WERI-Rb-1 (cell line): ENCODE data around the gene ROBO2.

Experiments
- DNase-seq: peaks from one replicate; pipeline ENCODE4 v3.0.0-alpha.2; 2020
- H3K27ac ChIP-seq: fragments of 250-450 bp; sonication (Bioruptor Pico); 2 replicates; pipeline ENCODE4 v1.5.1; 2020; ENCODE audit warnings: mild to moderate bottlenecking, moderate library complexity
- H3K27me3 ChIP-seq: fragments of 250-450 bp; sonication (Bioruptor Pico); 2 replicates; pipeline ENCODE4 v1.5.1; 2021; ENCODE audit warnings: mild to moderate bottlenecking, low read depth, moderate library complexity; ENCODE audit not compliant: insufficient read depth, severe bottlenecking
- H3K36me3 ChIP-seq: fragments of 250-450 bp; sonication (Bioruptor Pico); 2 replicates; pipeline ENCODE4 v1.5.1; 2020; ENCODE audit warnings: mild to moderate bottlenecking, moderate library complexity
- H3K4me3 ChIP-seq: 2 replicates; pipeline ENCODE4 v1.5.1; 2011; ENCODE audit warnings: low read depth, mild to moderate bottlenecking, control low read depth, low read length
- H3K9me3 ChIP-seq: fragments of 250-450 bp; sonication (Bioruptor Pico); 2 replicates; pipeline ENCODE4 v1.5.1; 2021; ENCODE audit warnings: mild to moderate bottlenecking, moderate library complexity; ENCODE audit not compliant: severe bottlenecking
- TF ChIP-seq, protein P1 (sequence below): IDR thresholded peaks from 2 replicates; pipeline ENCODE4 v1.5.1; 2011; ENCODE audit warnings: low read depth, mild to moderate bottlenecking, control low read depth, inconsistent platforms, low read length

The ROBO2 gene

DNA sequence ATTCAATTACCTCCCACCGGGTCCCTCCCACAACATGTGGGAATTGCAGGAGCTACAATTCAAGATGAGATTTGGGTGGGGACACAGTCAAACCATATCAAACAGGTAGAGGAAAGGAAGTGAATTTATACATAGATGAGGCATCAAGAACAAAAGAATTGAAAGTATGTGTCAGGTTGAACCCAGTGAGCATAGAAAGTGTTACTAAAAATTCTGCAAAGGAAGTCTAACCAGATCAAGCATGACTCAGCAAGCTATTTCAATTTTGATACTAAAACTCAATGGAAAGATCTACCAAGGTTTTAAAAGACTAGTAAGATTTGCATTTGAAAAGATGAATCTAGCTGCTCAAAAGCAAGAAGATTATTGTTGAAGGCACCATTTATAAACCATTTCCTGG, 323.0 kb downstream of the ROBO2 start:
- H3K36me3 ChIP-seq = no peaks in the 10 kb centered on the region; the same call in 1 of the 2 replicates
- no peak overlapping the region for H3K27ac ChIP-seq
- TF ChIP-seq, protein P1, sequence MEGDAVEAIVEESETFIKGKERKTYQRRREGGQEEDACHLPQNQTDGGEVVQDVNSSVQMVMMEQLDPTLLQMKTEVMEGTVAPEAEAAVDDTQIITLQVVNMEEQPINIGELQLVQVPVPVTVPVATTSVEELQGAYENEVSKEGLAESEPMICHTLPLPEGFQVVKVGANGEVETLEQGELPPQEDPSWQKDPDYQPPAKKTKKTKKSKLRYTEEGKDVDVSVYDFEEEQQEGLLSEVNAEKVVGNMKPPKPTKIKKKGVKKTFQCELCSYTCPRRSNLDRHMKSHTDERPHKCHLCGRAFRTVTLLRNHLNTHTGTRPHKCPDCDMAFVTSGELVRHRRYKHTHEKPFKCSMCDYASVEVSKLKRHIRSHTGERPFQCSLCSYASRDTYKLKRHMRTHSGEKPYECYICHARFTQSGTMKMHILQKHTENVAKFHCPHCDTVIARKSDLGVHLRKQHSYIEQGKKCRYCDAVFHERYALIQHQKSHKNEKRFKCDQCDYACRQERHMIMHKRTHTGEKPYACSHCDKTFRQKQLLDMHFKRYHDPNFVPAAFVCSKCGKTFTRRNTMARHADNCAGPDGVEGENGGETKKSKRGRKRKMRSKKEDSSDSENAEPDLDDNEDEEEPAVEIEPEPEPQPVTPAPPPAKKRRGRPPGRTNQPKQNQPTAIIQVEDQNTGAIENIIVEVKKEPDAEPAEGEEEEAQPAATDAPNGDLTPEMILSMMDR = no peak
- H3K9me3 ChIP-seq = no peaks in the 10 kb centered on the region
- no peaks in the 10 kb centered on the region for H3K27me3 ChIP-seq
- no peak for DNase-seq
- H3K4me3 ChIP-seq = no peak overlapping the region

DNA sequence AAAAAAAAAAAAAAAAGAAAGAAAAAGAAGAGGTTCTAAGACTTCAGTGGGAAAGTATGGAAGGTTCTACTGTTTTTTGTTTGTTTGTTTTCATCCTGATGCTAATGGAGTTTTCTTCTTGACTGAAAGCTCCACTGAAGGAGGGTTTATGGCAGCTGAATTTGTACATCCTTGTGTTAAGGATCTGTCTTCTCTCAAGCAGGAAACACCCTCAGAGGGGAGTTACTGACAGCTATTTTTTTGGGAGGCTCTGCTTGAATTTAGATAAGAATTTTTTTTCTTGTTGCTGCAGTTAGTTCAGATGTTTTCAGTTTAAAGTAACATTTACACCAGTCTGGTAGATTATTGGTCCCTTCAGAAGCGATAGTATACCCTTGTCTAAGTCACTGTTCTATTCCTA, 325.3 kb downstream of the ROBO2 start:
- Histone ChIP-seq H3K4me3 (no peak overlapping the region), H3K36me3 (no peaks in the 10 kb centered on the region; the same call in 1 of the 2 replicates), H3K9me3 (no peaks in the 10 kb centered on the region), H3K27me3 (no peaks in the 10 kb centered on the region), H3K27ac (no peak overlapping the region)
- TF ChIP-seq, protein P1 = no peak
- no peak for DNase-seq

DNA sequence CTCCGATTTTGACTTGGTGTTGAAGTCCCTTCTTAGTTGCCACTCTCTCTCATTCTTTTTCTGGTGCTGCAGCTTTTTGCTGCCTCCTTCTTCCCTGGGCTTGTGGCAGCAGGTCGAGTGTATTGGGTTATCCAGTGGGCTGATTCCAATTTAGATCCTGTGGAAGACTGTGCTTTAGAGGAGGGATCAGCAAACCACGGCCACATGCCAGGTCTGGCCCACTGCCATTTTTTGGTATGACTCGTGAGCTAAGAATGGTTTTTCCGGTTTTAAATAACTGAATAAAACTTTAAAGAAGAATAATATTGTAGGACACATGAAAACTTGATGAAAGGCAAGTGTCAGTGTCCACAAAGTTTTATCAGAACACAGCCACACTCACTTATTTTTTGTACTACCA, 330.5 kb downstream of the ROBO2 start:
- DNase-seq = no peak
- Histone ChIP-seq H3K27me3 (no peaks in the 10 kb centered on the region), H3K27ac (no peak overlapping the region), H3K9me3 (no peaks in the 10 kb centered on the region), H3K4me3 (no peak overlapping the region), H3K36me3 (no peaks in the 10 kb centered on the region)
- TF ChIP-seq, protein P1 = no peak

DNA sequence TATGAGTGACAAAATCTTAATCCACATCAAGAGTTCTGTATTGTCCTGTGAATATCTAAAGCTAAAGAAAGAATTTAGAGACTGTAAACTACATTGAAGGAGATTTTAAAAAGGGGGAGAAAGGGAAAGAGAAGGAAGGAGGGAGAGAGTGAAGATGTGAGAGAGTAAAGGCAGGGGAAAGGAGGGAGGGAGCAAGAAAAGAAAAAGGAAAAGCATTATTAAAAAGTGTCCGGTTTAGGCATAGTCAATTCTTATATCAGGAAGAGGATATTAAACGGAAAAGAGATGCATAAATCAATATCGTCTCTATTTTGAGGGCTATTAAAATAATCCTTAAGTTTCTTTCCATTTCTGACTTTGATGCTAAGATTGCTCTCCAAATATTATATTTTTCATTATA, 332.1 kb downstream of the ROBO2 start:
- Histone ChIP-seq H3K27ac (no peak overlapping the region), H3K9me3 (no peaks in the 10 kb centered on the region), H3K36me3 (no peaks in the 10 kb centered on the region), H3K4me3 (no peak overlapping the region), H3K27me3 (no peaks in the 10 kb centered on the region)
- TF ChIP-seq, protein P1 = no peak
- no peak for DNase-seq

DNA sequence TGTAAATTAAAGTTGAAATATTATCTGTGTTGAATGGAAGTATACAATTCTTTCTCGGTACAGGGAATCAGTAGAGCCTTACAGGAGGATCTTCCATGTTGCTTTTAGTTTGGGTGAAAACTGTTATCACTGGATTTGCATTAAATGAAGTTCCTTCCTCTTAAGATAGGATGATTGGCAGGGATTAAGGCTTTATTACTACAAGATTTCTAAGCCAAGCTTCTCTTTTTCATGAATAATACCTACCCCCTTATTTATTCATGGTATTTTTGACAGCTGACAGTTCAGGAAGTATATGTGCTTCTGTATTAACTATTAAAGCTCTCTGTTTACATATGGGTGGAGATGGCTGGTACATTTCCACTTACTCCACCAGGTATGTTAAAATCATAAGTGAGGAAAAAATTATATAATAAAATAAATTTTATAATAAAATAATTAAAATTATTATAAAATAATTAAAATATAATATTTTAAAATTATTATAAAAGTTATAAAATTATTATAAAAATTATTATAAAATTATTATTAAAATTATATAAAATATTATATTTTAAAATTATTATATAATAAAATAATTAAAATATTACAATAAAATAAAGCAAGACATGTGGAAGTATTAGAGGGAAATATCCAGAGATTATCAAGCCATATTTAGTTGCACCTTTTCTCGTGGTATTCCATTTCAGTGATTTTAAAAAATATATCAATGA, 332.9 kb downstream of the ROBO2 start:
- TF ChIP-seq, protein P1 = no peak
- Histone ChIP-seq H3K4me3 (no peak overlapping the region), H3K27ac (no peak overlapping the region), H3K27me3 (no peaks in the 10 kb centered on the region), H3K9me3 (no peaks in the 10 kb centered on the region), H3K36me3 (no peaks in the 10 kb centered on the region)
- no peak for DNase-seq

DNA sequence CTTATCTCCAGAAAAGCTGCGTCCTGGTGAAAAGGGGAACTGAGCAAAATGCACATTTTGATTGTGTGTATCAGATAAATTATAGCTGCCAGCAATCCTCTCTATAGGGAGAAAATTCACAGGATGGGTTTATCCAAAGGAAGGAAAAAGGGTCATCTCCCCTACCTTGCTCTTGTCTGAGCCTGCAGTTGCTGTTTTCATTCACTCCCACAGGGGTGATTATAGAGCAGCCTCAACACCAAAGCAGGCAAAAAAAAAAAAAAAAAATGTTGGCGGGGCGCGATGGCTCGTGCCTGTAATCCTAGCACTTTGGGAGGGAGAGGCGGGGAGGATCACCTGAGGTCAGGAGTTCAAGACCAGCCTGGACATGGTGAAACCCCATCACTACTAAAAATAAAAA, 333.7 kb downstream of the ROBO2 start:
- Histone ChIP-seq H3K27me3 (no peaks in the 10 kb centered on the region), H3K36me3 (no peaks in the 10 kb centered on the region), H3K27ac (no peak overlapping the region), H3K4me3 (no peak overlapping the region), H3K9me3 (no peaks in the 10 kb centered on the region)
- TF ChIP-seq, protein P1 = no peak
- DNase-seq = no peak
